Psoas muscle (tissue), 8 donors: ENCODE data around the gene CLINT1. TPM values are rescaled to one million over a fixed set of nuclear protein-coding genes. Genes with fewer than 3 reads are reported as not detected.

Experiments
- ATAC-seq, 4 donors: fragments of 200-7000 bp; cut with Tn5 transposase; one replicate each; pipeline ENCODE4 v1.9.1; 2020; ENCODE audit warnings: moderate library complexity in 3 of 4, mild to moderate bottlenecking in 2 of 4
- DNase-seq, 2 donors: peaks; one replicate each; pipeline ENCODE4 v3.0.0-alpha.2; 2020
- H3K27ac ChIP-seq: fragments of 200-600 bp; one replicate; pipeline ENCODE4 v1.8.0; 2022
- H3K27me3 ChIP-seq, 3 donors: fragments of 200-600 bp in 1 of 3; one replicate each; pipeline versions ENCODE4 v1.6.1 to v1.8.0; 2013 to 2022; ENCODE audit warnings: low read length in 2 of 3, mild to moderate bottlenecking in 2 of 3, moderate library complexity in 1 of 3; ENCODE audit not compliant: insufficient read depth in 3 of 3
- H3K36me3 ChIP-seq, 2 donors: fragments of 200-600 bp in 1 of 2; one replicate each; pipeline versions ENCODE4 v1.6.1 to v1.8.0; 2013 to 2022; ENCODE audit warnings: low read depth in 1 of 2, mild to moderate bottlenecking in 1 of 2, moderate library complexity in 1 of 2; ENCODE audit not compliant: insufficient read depth in 1 of 2
- H3K4me1 ChIP-seq: fragments of 200-600 bp; one replicate; pipeline ENCODE4 v1.8.0; 2022
- H3K4me3 ChIP-seq: fragments of 200-600 bp; one replicate; pipeline ENCODE4 v1.8.0; 2022; ENCODE audit warnings: mild to moderate bottlenecking
- H3K9me3 ChIP-seq: fragments of 200-600 bp; one replicate; pipeline ENCODE4 v1.8.0; 2022
- CTCF ChIP-seq: fragments of 200-600 bp; IDR thresholded peaks from one replicate; pipeline ENCODE4 v1.8.0; 2022; ENCODE audit warnings: antibody characterized with exemption
- WGBS, 3 donors: extraction: QIAGEN DNeasy Blood & Tissue Kit; methylation state at CpG; one replicate each; pipeline versions ENCODE4 v1.1.6 to v1.1.7; 2013; 5-methylcytosine and 5-hydroxymethylcytosine counted together
- intact Hi-C, 2 donors: fragments of 100-400 bp; cut with DNase I; formaldehyde crosslinking; loops; one replicate each; pipeline versions ENCODE4 v1.11.0 to v1.14.2; 2022
- long read RNA-seq, 2 donors: library from polyadenylated mRNA; unstranded; transcript quantifications; one replicate each; pipeline ENCODE4 v2.0.0, GENCODE V29; 2021
- polyA plus RNA-seq, 3 donors: library from polyadenylated mRNA; stranded (reverse); fragments of 200-250 nt; gene quantifications; one replicate each; pipeline ENCODE4 v1.2.3, GENCODE V29; 2013
- total RNA-seq, 4 donors: library from RNA; stranded (reverse); fragmentation: NEBNext Ultra II Directional in 2 of 4; extraction: Animal tissue kit (Norgen Biotek cat#: 25700) in 2 of 4; gene quantifications; one replicate each; pipeline versions ENCODE4 v1.2.1 to v1.2.4, GENCODE V29; 2021 to 2023
- donor health status: healthy with polysubstance abuse.
- donor health status: DM: no; HTN: no; CAD: no; lungs with moderate emphysema.
- donor health status: Bipolar disorder and iron deficiency.
- donor health status: healthy.
- donor health status: DM: yes; HTN: yes; CAD: no.
- donor health status: DM: no; HTN: no; CAD: no.
- donor health status: DM: no; HTN: no; CAD: no.
- donor health status: DM: yes; HTN: yes; CAD: no.

Gene CLINT1
- total RNA-seq = 10 to 100 TPM; 50.8 to 83.3 (median 68.4) TPM
- polyA plus RNA-seq = 10 to 100 TPM; 37.9 to 89.7 (median 56.6) TPM
- long read RNA-seq, donor 1, transcript CLINT1-207 (12 exons, 2,346 nt) = major isoform, 72 of 151 reads
- long read RNA-seq, donor 1, transcript CLINT1-201 (12 exons, 3,440 nt) = minor isoform, 57 of 151 reads
- long read RNA-seq, donor 1, partial matches to known transcripts = 3 of 151 reads
- long read RNA-seq, donor 1, other reads (novel, unspliced or antisense) = 18 of 151 reads
- long read RNA-seq, donor 2, transcript CLINT1-201 (12 exons, 3,440 nt) = major isoform, 139 of 320 reads
- long read RNA-seq, donor 2, transcript CLINT1-207 (12 exons, 2,346 nt) = minor isoform, 130 of 320 reads
- long read RNA-seq, donor 2, partial matches to known transcripts = 13 of 320 reads
- long read RNA-seq, donor 2, other reads (novel, unspliced or antisense) = 33 of 320 reads

GRCh38 chr5:157858527-157859226, at the start of gene CLINT1:
Gene CLINT1 (minus strand): TSS chr5:157859145. CDS start chr5:157858970, 175 bp downstream.
- Histone ChIP-seq H3K4me1 (peaks cover 32% of the 10 kb centered on the region), H3K27ac (peak within 1 kb of the TSS; percentile 98), H3K36me3 (no peaks in the 10 kb centered on the region), H3K9me3 (no peaks in the 10 kb centered on the region), H3K27me3 (no peaks in the 10 kb centered on the region), H3K4me3 (peak within 1 kb of the TSS; percentile 99)
- peak; percentile 94 to 96 for DNase-seq
- ATAC-seq = peak; percentile 98 to 100 (median 99)
- TF ChIP-seq CTCF = no peak
- intact Hi-C loops = loop anchor here in 1 of 2 donors (5.0 kb wide), 2 partner anchors 36 to 59 kb away; no protein-coding TSS in a partner anchor
- 0 to 1% (median 1%) methylated on average over 47 to 59 of the region's 59 CpGs for WGBS, 3 donors

- Histone ChIP-seq H3K4me3 (no peak overlapping the region), H3K27ac (no peak overlapping the region), H3K27me3 (no peaks in the 10 kb centered on the region), H3K36me3 (no peaks in the 10 kb centered on the region), H3K9me3 (no peaks in the 10 kb centered on the region), H3K4me1 (no peaks in the 10 kb centered on the region)
- DNase-seq (no peak), ATAC-seq (no peak)
- intact Hi-C loops = no loop called here
- 98 to 100% (median 100%) methylated on average over 1 of the region's 1 CpG for WGBS, 3 donors
- no peak for TF ChIP-seq CTCF
Measured at GRCh38 chr5:157908459-157908858, 49.5 kb upstream of the CLINT1 start.

- no peaks in the 10 kb centered on the region for H3K36me3 ChIP-seq
- WGBS, 3 donors = 83 to 93% (median 88%) methylated on average over 3 of the region's 3 CpGs
- H3K4me1 ChIP-seq = peaks cover 7% of the 10 kb centered on the region
- TF ChIP-seq CTCF = no peak
- DNase-seq (no peak), ATAC-seq (no peak)
- H3K9me3 ChIP-seq = no peaks in the 10 kb centered on the region
- no peak overlapping the region for H3K27ac ChIP-seq
- H3K4me3 ChIP-seq = no peak overlapping the region
- H3K27me3 ChIP-seq = no peaks in the 10 kb centered on the region
- intact Hi-C loops = no loop called here
Measured at GRCh38 chr5:157907479-157907878, 48.5 kb upstream of the CLINT1 start.

GRCh38 chr5:157903117-157903450, 44.1 kb upstream of the CLINT1 start:
- H3K27ac ChIP-seq = no peak overlapping the region
- no peaks in the 10 kb centered on the region for H3K36me3 ChIP-seq
- ATAC-seq = no peak
- WGBS, 3 donors = 76 to 91% (median 87%) methylated on average over 2 of the region's 2 CpGs
- H3K9me3 ChIP-seq = no peaks in the 10 kb centered on the region
- intact Hi-C loops = no loop called here
- H3K4me3 ChIP-seq = no peak overlapping the region
- DNase-seq = no peak
- no peak for TF ChIP-seq CTCF
- no peaks in the 10 kb centered on the region for H3K27me3 ChIP-seq
- H3K4me1 ChIP-seq = peaks cover 10% of the 10 kb centered on the region
